Activated CD8-positive, alpha-beta memory T cell treated with anti-CD3 and anti-CD28 coated beads, Interleukin-2, amount 50 U/mL, for 24 hours (primary cell): ENCODE data around the gene AP3S1.
"Not testable (repeated sequence)": the region's sequence is repeated elsewhere in the genome, so short reads cannot be mapped to it uniquely, and the experiment has no call there.

Experiments
- DNase-seq: peaks from one replicate; pipeline ENCODE4 v3.0.0-alpha.2; 2020; ENCODE audit errors: extremely low read depth

Gene AP3S1

DNA sequence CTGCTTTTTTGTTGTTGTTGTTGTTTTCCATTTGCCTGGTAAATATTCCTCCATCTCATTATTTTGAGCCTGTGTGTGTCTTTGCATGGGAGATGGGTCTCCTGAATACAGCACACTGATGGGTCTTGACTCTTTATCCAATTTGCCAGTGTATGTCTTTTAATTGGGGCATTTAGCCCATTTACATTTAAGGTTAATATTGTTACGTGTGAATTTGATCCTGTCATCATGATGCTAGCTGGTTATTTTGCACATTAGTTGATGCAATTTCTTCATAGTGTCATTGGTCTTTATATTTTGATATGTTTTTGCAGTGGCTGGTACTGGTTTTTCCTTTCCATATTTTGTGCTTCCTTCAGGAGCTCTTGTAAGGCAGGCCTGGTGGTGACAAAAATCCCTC lies 16.8 kb upstream of the AP3S1 start:
- not testable (repeated sequence) for DNase-seq

DNA sequence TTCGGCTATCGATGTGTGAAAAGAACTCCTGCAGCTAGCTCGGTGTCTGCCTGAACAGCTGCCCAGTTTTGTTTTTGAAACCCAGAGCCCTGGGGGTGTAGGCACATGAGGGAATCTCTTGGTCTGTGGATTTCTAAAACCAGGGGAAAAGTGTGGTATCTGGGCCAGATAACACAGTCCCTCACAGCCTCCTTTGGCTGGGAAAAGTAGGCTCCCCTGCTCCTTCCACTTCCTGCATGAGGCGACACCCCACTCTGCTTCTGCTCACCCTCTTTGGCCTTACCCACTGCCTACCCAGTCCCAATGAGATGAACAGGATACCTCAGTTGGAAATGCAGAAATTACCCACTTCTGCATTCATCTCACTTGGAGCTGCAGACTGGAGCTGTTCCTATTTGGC lies 15.8 kb upstream of the AP3S1 start:
- no peak for DNase-seq

DNA sequence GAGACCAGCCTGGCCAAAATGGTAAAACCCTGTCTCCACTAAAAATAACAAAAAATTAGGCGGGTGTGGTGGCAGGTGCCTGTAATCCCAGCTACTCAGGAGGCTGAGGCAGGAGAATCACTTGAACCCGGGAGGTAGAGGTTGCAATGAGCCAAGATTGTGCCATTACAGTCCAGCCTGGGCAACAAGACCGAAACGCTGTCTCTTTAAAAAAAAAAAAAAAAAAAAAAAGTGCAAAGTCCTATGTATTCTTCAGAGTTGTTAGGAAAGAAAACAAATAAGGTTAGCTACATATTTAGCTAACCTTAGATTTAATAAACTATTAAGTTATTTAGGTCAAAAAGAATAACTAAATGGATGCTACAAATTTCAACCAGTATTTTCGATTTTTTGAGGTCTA lies 11.8 kb upstream of the AP3S1 start:
- DNase-seq, result no peak

DNA sequence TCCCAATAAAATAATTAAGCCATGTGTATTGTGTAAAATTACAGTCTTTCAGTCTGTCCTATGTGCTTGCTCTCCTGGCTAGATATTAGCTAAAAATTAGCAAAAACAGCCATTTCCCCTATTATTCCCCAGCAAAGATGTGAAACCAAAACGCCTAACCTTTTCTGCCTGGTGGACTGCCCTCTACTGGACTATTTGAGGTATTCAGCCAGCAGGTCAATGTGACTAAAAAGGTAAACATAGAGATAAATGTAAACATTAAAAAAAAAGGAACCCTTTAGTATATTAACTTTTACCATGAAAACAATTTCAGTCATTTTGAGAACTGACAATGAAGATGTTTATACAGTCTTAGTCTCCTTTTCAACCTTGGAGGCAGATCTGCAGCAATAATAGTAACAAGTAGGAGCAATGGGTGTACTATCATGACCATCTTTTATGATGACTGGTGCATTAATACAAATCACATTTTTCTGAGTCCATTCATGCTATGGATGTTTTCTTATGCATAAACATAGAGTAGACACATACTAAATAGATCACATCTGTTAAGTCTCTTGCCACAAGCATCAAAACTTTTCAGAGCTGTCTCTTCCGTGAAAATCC lies 10.5 kb upstream of the AP3S1 start:
- DNase-seq, result no peak

DNA sequence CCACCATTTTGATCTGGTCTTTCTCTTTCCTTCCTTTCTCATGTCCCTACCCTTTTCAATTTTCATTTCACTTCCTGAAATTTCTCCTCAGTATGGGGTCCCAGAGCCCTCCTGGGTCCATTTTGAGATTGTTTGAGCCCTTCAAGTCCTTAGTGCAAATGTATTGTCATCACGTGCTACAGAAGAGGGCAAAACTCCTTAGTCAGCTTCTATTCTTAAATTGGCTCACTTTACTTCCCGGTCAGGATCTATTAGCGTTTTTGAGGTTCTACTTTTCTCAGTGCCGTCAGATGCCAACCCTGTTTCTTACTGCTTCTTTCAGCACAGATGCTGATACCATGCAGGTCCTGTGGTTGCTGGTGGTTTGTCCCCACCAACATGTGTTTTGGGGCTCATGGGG lies 6.3 kb upstream of the AP3S1 start:
- DNase-seq, result no peak

DNA sequence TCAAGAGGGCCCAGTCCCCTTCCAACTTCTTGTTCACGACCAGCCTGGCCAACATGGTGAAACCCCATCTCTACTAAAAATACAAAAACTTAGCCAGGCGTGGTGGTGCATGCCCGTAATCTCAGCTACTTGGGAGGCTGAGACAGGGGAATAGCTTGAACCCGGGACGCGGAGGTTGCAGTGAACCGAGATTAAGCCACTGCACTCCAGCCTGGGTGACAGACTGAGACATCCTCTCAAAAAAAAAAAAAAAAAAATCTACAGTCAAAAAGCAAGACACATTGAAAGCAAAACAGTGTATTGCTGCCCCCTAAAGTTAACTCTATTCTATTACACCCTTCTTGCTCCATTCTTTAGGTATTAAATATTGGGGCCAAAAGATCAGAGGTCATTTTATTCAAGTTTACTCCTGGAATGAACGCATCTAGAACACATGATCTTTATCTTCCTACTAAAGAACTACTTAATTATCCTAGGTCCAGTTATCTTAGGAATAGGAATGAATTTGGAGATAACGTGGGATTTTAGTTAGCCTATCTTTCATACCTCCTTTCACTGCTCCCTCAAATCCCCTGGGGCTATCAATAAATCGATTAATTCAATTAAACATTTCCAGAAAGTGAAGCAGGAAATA lies 2.7 kb upstream of the AP3S1 start:
- no peak for DNase-seq

DNA sequence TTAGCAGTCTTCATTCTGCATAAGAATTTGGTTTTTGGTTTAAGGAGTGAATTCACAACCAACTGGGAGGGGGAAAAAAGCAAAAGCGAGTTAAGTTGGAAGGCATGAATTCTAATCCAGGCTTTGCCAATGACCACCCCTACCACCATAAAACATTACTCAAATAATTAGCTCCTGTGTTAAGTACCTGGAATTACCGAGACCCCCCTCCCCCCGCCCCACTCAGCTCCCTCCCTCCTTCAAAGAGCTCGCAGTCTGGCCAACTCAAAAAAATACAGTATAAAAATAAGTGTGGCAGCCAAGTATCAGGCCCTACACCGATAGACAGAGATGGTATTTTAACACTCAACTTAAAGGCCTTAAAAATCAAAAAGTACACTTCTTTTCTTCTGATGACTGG lies 862 bp upstream of the AP3S1 start:
- no peak for DNase-seq

DNA sequence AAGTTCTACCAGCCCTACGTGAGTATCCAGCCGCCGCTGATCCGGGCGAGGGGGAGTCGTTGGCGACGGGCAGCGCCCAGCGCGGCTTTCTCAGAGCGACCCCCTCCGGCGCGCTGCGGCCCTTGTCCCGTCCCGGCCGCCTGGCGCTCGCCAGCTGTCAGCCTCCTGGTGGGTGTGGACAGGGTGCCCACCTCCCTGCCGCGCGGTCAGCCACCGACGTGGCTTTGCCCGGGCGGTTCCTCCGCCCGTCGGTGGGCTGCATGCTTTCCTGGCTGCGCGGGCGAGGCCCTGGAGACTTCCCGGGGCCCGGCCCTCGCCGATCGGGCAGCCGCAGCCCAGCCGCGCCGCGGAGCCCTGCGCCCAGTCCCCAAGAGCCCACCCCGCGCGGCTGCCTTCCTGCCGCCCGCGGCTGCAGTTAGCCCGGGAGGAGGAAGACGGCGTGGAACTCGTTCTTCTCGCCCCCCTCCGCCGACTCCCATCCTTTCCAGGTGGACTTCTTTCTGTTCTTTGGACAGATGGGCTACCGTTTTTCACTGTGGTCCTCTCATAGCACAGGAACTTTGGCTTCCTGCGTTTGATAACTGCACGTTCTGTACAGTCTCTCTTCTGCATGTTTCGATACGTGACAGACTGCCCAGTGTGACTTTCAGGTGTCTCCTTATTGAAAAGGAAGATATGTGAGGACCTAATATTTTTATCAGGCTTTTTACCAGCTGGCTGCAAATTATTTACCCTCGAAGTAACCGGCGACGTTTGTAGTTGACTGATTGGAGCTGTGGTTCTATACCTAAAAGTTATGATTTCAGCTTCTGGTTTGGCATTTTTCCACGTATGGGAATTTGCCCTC lies 577 bp downstream of the AP3S1 start:
- no peak for DNase-seq

DNA sequence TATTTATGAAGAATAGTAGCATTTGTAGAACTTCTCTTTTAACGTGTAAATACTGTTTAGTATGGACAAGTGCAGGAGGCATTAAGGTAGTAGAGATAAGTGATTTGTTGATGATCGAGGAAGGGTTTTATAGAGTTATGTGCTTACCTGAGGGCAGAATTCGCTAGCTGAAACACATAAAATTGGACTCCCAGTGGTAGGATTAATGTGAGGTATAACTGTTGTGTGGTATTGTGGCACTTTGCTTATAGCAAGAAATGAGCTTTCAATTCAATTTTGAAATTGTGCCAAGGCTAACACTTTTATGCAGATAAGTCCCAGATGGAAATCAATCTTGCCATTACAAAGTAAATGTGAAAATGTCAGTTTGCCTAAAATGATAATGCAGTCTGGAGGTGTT lies 1.2 kb downstream of the AP3S1 start:
- DNase-seq, result no peak

DNA sequence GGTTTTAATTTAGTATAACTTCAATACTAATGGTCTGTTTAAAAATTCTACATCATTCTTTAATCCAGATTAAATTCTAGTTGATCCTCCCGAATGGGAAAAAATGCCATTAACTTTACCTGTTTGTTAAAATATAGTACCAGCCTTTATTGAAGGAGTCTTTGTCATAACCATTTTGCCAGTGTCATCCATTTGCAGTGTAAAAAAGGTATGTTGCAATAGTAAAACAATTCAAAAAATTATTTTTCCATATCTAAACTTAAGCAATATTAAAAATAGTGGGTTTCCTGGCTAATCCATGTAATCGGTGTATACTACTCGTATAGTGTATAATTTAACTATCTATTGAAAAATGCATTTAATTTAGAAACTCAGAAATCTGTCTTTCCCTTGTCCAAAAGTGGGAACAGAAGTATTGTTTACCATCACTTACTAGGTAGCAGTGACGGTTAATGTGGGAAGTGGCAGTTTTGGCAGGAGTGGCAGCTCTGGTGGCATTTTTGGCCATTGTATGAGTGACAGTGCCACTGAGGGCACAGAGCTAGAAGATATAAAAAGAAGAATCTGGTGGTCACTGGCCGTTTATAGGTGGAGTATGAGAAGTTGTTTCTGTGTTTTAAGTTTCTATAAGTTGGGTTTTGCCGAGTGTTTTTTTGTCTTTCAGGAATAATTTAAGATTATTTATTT lies 1.9 kb downstream of the AP3S1 start:
- no peak for DNase-seq

DNA sequence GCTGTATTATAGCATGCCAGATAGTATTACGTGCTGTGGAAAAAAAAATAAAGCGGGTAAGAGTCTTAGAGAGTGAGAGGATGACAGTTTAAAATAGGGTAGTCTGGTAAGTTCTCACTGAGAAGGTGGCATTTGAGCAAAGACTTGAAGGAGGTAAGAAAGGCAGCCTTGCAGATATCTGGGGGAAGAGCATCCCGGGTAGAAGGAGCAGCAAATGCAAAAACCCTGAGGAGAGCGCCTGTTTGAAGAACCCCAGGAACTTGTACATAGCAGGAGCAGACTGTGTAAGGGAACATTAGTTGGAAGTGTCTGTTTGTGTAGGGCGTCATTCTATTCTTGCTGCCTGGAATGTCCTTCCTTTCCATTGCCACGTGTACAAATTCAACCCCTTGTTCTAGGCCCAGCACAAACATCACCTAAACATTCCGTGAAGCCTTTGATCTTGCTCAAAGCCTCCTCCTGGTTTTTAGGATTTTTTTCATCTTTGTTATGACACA lies 2.6 kb downstream of the AP3S1 start:
- DNase-seq, result no peak

DNA sequence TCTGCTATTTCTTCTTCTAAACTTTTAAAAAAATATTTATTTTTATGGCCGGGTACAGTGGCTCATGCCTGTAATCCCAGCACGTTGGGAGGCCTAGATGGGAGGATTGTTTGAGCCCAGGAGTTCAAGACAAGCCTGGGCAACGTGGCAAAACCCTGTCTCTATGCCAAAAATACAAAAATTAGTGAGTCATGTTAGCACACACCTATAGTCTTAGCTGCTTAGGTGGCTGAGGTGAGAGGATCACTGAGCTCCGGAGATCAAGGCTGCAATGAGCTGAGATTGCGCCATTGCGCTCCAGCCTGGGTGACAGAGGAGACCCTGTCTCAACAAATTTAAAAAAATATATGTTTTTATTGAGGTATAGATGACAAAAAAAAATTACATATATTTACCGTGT lies 5.6 kb downstream of the AP3S1 start:
- DNase-seq, result no peak

DNA sequence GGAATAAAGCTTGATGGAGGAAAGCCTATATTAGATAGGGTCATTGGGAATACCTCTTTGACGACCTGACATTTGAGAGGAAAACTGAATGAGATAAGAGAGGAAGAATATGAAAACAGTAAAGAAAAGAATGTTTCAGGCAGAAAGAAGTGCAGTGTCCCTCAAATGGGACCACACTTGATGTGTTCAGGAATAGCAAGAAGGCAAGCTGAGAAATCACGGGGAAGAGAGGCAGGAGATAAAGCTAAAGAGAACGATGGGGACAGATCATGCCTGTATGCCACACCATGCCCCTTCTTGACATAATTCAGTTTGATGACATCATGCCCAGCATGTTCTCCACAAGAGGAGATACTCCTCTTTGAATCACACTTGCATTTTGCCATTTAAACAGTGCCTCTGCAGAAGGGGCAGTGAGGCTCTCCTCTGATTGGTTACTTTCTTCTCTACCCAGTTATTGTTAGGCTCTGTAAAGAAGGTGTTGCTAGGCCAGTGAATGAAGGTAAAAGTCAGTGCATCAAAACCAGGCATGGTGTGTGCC lies 7.6 kb downstream of the AP3S1 start:
- DNase-seq, result no peak

DNA sequence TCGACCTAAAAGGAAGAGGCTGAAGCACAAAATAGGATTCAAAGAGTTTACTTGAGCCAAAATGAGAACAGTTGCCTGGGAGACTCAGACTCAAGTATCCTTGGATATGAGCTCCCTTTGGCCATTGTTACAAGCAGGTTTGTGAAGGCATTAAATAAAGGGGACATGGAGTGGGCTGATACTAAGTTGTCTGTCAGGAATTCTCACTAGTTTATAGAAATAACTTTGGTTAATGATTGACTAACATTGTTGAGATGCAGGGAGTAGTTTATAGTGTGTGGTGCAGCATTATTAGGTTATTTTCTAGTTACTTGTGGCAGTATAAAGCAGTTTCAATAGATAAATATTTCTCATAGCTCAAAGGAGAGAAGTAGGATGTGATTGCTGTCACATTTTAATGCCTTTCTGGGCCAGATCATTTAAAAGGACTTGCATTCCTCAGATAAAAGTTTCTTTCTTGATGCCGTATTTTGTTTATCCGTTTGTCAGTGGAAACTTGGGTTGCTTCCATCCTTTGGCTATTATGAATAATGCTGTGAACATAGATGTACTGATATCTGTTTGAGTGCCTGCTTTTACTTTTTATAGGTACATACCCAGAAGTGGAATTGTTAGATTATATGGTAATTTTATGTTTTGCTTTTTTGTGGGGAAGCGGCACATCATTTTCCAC lies 9.1 kb downstream of the AP3S1 start:
- no peak for DNase-seq

DNA sequence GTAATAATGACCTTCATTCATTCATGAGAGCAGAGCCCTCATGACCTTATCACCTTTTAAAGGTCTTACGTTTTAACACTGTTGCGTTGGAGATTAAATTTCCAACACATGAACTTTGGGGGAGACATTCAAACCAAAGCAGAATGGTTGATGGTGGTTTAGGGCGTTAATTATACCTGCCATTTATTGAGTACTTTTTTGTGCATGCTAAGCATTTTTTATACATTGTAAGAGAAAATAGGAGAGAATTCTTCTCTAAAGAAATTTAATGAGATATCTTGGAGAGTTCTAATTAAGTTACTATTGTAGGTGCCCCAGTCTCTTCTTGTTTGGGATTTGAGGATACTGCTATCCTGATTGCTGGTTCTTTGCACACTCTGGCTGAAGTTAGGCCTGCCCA lies 12.4 kb downstream of the AP3S1 start:
- no peak for DNase-seq

DNA sequence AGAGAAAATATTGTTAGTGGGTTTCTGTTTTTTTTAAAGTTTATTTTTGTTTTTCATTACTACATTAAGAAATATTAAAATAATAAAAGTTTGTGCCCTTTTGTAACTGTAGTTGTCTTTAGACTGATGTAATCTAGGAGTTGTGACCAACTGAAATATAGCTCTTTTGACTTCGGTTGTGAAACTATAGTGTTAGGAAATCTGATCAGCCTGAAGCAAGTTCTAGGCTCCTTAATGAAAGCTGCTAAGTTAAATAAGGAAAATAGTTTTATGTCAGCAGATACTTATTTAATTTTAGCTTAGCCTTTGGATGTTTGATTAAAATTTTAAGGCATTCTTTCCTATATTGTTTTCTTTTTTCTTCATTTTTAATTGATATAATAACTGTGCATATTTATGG lies 14.2 kb downstream of the AP3S1 start:
- DNase-seq, result no peak

DNA sequence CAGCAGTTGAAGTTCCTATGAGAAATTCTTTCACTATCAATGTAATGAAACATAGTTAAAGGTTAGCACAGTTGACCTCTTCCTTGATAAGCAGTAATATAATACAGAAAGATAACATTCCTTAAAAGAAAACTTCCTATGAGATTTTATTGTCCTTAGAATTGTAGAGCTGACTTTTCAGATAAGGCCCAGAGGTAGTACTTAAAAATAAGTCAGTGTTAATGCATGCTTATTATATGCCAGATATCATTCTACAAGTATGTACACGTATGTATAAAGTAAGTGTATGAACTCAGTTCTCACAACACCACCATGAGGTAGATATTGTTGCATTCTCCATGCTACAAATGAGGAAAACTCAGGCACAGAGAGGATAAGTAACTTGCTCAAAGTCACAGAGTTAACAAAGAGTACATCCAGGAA lies 15.3 kb downstream of the AP3S1 start:
- DNase-seq, result no peak

DNA sequence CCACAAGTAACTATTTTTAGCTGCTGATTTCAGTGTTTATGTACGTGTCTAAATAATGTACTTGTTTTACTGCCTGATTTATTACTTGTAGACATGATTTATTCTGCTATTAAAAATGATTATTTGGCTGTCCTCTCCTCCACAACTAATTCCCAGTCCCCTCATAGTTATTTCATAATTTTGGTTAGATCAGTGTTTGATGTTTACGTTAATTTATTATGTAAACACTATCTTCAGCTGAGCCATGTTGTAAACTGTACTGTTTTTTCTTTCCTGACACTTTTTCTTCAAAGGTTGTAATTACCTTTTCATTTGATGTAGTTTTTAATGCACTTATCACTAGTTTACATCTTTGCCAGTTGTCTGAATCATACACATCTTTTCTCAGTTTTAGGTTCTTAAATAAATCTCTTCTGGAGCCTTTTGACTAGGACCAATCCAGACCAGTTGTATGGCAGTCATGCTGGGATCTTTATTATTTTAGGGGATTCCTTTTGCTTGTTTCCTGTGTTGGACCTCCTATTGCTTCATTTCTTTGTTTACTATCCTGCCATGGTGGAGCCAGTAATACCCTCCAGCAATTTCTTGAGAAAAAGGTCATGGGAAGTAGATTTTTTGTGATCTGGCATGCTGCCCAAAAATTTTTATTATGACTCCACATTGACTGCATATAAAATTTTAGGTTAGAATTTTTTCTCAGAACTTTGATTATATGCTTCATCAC lies 16.1 kb downstream of the AP3S1 start:
- DNase-seq, result no peak

DNA sequence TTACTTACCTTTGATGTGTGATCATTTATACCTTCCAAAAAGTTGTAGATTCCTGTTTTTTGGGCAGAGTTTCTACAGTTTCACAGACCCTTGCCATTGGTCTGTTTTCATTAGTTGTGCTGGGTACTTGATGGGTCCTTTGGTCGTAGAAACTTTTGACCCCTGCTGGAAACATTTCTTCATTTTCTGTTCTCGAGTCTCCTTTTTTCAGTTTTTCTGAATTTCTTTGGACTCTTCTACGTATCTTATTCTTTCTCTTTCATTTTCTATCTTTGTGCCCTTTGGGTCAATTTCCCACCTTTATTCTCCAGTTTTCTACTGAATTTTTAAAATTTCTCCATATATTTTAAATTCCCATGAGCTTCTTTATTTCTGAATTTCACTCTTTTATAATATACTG lies 16.7 kb downstream of the AP3S1 start:
- DNase-seq, result no peak

DNA sequence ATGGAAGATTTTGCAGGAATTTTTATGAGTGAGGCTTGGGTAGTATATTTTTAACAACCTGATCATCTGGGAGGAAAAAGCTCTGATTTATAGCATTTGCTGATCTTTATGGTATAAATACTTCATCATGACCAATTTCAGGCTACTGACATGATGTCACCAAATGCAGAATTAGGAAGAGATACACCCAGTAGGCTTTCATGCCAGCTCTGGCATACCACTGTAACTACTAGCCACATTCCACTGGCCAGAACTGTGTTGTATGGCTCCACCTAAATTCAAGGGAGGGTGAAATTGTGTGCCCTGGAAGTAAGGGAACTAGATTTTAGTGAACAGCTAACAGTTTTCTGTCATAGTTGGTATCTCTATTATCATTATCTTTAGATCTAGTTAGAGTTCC lies 17.6 kb downstream of the AP3S1 start:
- DNase-seq, result no peak

DNA sequence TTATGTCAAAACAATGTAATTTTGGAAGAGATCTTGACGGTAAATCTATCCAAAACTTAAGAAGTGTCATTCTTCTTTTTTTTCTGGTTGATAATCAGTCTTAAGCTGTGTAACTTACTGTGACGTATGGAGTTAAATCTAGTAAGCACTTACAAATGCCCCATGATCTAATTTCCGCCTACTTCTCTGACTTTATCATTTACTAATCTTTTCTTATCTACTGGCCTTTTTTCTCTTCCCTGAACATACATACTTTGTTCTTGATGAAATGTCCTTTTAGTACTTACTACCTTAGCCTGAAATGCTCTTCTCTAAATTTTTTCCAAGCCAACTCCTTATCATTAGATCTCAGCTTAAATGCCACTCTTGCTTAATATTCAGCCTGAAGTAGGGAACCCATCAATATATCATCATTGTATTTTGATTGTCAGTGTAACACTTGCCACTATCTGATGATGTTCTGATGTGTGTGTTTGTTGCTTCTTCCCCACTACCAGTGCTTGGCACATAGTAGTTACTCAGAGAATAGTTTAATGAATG lies 27.6 kb downstream of the AP3S1 start:
- no peak for DNase-seq
